Measurements from ENCODE around the gene GALNT10. TPM values are rescaled to one million over a fixed set of nuclear protein-coding genes. Genes with fewer than 3 reads are reported as not detected.
A peak's percentile ranks its signal among the peaks of the same experiment; 100 is the strongest.

The GALNT10 gene
- total and polyA plus RNA-seq, 2 experiments from 2014 or later = 3.2 to 12.9 TPM

- Histone ChIP-seq H3K9me2 (ENCODE audit: insufficient read depth) (no peaks in the 10 kb centered on the region), H3K27me3 (ENCODE audit: insufficient read depth) (no peaks in the 10 kb centered on the region), H2AFZ (no peak overlapping the region), H4K20me1 (replicated peaks; ENCODE audit: insufficient read depth) (no peaks in the 10 kb centered on the region), H3K4me2 (no peak overlapping the region), H3K36me3 (ENCODE audit: insufficient read depth) (no peaks in the 10 kb centered on the region), H3K4me1 (ENCODE audit: insufficient read depth) (peaks cover 36% of the 10 kb centered on the region), H3K27ac (ENCODE audit: low read depth) (no peak overlapping the region), H3K4me3 (no peak overlapping the region), H3F3A (replicated peaks; ENCODE audit: low read depth) (no peaks in the 10 kb centered on the region), H3K79me2 (replicated peaks; ENCODE audit: insufficient read depth) (peaks cover 11% of the 10 kb centered on the region; the same call in 1 of the 2 replicates)
- Mint-ChIP-seq H3K4me1 (peaks cover 50% of the 10 kb centered on the region), H3K4me3 (no peak overlapping the region), H3K36me3 (ENCODE audit: low read depth) (no peaks in the 10 kb centered on the region; the same call in 2 of the 3 replicates), H3K27ac (peak overlapping the region; percentile 71), H3K27me3 (ENCODE audit: insufficient read depth, low read depth, poor library complexity) (peaks cover 4% of the 10 kb centered on the region), H3K9me3 (no peaks in the 10 kb centered on the region)
- ATAC-seq (no peak), DNase-seq (ENCODE audit: low spot score) (no peak)
- TF ChIP-seq ZNF114 (CRISPR knock-in tag; IDR thresholded peaks at IDR 0.05) (no peak), STAT1 (IDR thresholded peaks at IDR 0.05; ENCODE audit: unreplicated experiment) (no peak), ZNF462 (CRISPR knock-in tag; IDR thresholded peaks at IDR 0.05) (no peak), EZH2phosphoT487 (IDR thresholded peaks at IDR 0.05; ENCODE audit: unreplicated experiment) (no peak), CREB1 (CRISPR knock-in tag; IDR thresholded peaks at IDR 0.05; ENCODE audit: low read depth) (no peak)
- TF ChIP-seq, protein P1, sequence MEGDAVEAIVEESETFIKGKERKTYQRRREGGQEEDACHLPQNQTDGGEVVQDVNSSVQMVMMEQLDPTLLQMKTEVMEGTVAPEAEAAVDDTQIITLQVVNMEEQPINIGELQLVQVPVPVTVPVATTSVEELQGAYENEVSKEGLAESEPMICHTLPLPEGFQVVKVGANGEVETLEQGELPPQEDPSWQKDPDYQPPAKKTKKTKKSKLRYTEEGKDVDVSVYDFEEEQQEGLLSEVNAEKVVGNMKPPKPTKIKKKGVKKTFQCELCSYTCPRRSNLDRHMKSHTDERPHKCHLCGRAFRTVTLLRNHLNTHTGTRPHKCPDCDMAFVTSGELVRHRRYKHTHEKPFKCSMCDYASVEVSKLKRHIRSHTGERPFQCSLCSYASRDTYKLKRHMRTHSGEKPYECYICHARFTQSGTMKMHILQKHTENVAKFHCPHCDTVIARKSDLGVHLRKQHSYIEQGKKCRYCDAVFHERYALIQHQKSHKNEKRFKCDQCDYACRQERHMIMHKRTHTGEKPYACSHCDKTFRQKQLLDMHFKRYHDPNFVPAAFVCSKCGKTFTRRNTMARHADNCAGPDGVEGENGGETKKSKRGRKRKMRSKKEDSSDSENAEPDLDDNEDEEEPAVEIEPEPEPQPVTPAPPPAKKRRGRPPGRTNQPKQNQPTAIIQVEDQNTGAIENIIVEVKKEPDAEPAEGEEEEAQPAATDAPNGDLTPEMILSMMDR (conservative IDR thresholded peaks at IDR 0.05; ENCODE audit: low read depth in 2 of 2) = no peak
- TF ChIP-seq, protein P2, sequence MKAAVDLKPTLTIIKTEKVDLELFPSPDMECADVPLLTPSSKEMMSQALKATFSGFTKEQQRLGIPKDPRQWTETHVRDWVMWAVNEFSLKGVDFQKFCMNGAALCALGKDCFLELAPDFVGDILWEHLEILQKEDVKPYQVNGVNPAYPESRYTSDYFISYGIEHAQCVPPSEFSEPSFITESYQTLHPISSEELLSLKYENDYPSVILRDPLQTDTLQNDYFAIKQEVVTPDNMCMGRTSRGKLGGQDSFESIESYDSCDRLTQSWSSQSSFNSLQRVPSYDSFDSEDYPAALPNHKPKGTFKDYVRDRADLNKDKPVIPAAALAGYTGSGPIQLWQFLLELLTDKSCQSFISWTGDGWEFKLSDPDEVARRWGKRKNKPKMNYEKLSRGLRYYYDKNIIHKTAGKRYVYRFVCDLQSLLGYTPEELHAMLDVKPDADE (IDR thresholded peaks at IDR 0.05) = no peak
Observed at GRCh38 chr5:154199671-154200220, 9.2 kb downstream of the GALNT10 start.

Measured in GM23338 (cell line).